IMR-90 (cell line): ENCODE data around the gene TLDC2. TPM values are rescaled to one million over a fixed set of nuclear protein-coding genes. Genes with fewer than 3 reads are reported as not detected.

Experiments
- ATAC-seq: fragments of 200-7000 bp; cut with Tn5 transposase; 2 replicates; pipeline ENCODE4 v1.9.1; 2020; ENCODE audit warnings: low read depth, mild to moderate bottlenecking, moderate library complexity
- BruUV-seq: library from RNA; stranded (reverse); fragments of 400-500 nt; replicated peaks from 2 replicates; lab custom pipeline; 2021; lab: Mats Ljungman, UMichigan
- CTCF ChIA-PET: fragments of 300-600 bp; formaldehyde crosslinking; extraction: SDS; loops from one replicate; lab custom pipeline; 2021; ENCODE audit warnings: antibody characterized with exemption; lab: Yijun Ruan, JAX
- POLR2A ChIA-PET: fragments of 300-600 bp; sonication (Branson Sonifier 250); formaldehyde crosslinking; loops from one replicate; lab custom pipeline; 2022; ENCODE audit warnings: antibody characterized with exemption; ENCODE audit not compliant: unreplicated experiment; lab: Charles Lee
- DNase-seq: peaks from one replicate; pipeline ENCODE4 v3.0.0; 2013
- H2AFZ ChIP-seq: replicated peaks from 2 replicates; pipeline ENCODE3; 2013; ENCODE audit warnings: low read length, mild to moderate bottlenecking; ENCODE audit not compliant: poor library complexity
- H2AK5ac ChIP-seq: 2 replicates; pipeline ENCODE4 v1.6.1; 2013; ENCODE audit warnings: low read depth, low read length, inconsistent platforms
- H2AK9ac ChIP-seq: replicated peaks from 2 replicates; pipeline ENCODE3; 2013; ENCODE audit warnings: mild to moderate bottlenecking, low read depth, low read length, moderate library complexity; ENCODE audit not compliant: poor library complexity
- H2BK120ac ChIP-seq: 2 replicates; pipeline ENCODE4 v1.6.1; 2013; ENCODE audit warnings: low read depth, low read length, inconsistent platforms
- H2BK15ac ChIP-seq: 3 replicates; pipeline ENCODE4 v1.6.1; 2013; ENCODE audit warnings: low read depth, low read length, inconsistent platforms
- H2BK20ac ChIP-seq: 2 replicates; pipeline ENCODE4 v1.6.1; 2013; ENCODE audit warnings: low read depth, mild to moderate bottlenecking, inconsistent platforms, low read length, moderate library complexity
- H2BK5ac ChIP-seq: 2 replicates; pipeline ENCODE4 v1.6.1; 2013; ENCODE audit warnings: mild to moderate bottlenecking, low read depth, low read length, inconsistent platforms; ENCODE audit not compliant: poor library complexity, severe bottlenecking
- H3K14ac ChIP-seq: replicated peaks from 2 replicates; pipeline ENCODE4 v1.6.1; 2013; ENCODE audit warnings: low read depth, low read length, inconsistent platforms
- H3K18ac ChIP-seq: 2 replicates; pipeline ENCODE4 v1.6.1; 2013; ENCODE audit warnings: low read depth, low read length, control low read depth
- H3K23ac ChIP-seq: 2 replicates; pipeline ENCODE4 v1.6.1; 2013; ENCODE audit warnings: low read depth, low read length, inconsistent platforms
- H3K27ac ChIP-seq: 2 replicates; pipeline ENCODE4 v1.5.1; 2013; ENCODE audit warnings: mild to moderate bottlenecking, control low read depth, low read length; ENCODE audit not compliant: insufficient read depth
- H3K27me3 ChIP-seq: 2 replicates; pipeline ENCODE4 v1.6.1; 2013; ENCODE audit warnings: low read length; ENCODE audit not compliant: control insufficient read depth, insufficient read depth
- H3K36me3 ChIP-seq: 2 replicates; pipeline ENCODE4 v1.6.1; 2013; ENCODE audit warnings: low read length, mixed read lengths; ENCODE audit not compliant: control insufficient read depth, insufficient read depth
- H3K4ac ChIP-seq: 2 replicates; pipeline ENCODE4 v1.6.1; 2013; ENCODE audit warnings: low read depth, low read length, inconsistent platforms
- H3K4me1 ChIP-seq: 2 replicates; pipeline ENCODE4 v1.6.1; 2013; ENCODE audit warnings: low read length, mixed read lengths; ENCODE audit not compliant: control insufficient read depth, insufficient read depth
- H3K4me2 ChIP-seq: 2 replicates; pipeline ENCODE4 v1.6.1; 2013; ENCODE audit warnings: low read depth, mild to moderate bottlenecking, control low read depth, low read length, moderate library complexity
- H3K4me3 ChIP-seq: 2 replicates; pipeline ENCODE4 v1.5.1; 2013; ENCODE audit warnings: low read depth, mild to moderate bottlenecking, control low read depth, low read length, moderate library complexity; ENCODE audit not compliant: insufficient read depth
- H3K56ac ChIP-seq: 2 replicates; pipeline ENCODE4 v1.6.1; 2013; ENCODE audit warnings: low read length, inconsistent platforms; ENCODE audit not compliant: insufficient read depth; ENCODE audit errors: extremely low read depth
- H3K79me1 ChIP-seq, 2 experiments: 2 replicates each; pipeline ENCODE4 v1.6.1; 2013; ENCODE audit warnings: low read length in 2 of 2, inconsistent platforms in 1 of 2, low read depth in 1 of 2
- H3K9ac ChIP-seq: 2 replicates; pipeline ENCODE4 v1.6.1; 2013; ENCODE audit warnings: low read depth, low read length, control low read depth
- H3K9me1 ChIP-seq: 2 replicates; pipeline ENCODE4 v1.6.1; 2013; ENCODE audit warnings: low read length, inconsistent platforms; ENCODE audit not compliant: insufficient read depth
- H3K9me3 ChIP-seq: 2 replicates; pipeline ENCODE4 v1.6.1; 2013; ENCODE audit warnings: low read length; ENCODE audit not compliant: control insufficient read depth, insufficient read depth
- H4K20me1 ChIP-seq: 2 replicates; pipeline ENCODE4 v1.6.1; 2013; ENCODE audit warnings: low read length, inconsistent platforms; ENCODE audit not compliant: insufficient read depth
- H4K5ac ChIP-seq: 2 replicates; pipeline ENCODE4 v1.6.1; 2013; ENCODE audit warnings: mild to moderate bottlenecking, low read depth, low read length, control low read depth
- H4K8ac ChIP-seq, 2 experiments: 2 replicates each; pipeline ENCODE4 v1.6.1; 2013; ENCODE audit warnings: low read depth in 2 of 2, low read length in 2 of 2, control low read depth in 1 of 2, inconsistent platforms in 1 of 2
- H4K91ac ChIP-seq: 2 replicates; pipeline ENCODE4 v1.6.1; 2013; ENCODE audit warnings: low read depth, low read length, inconsistent platforms; ENCODE audit not compliant: insufficient read depth
- BHLHE40 ChIP-seq: fragments of 150-350 bp; IDR thresholded peaks from 2 replicates; pipeline ENCODE4 v1.6.1; 2016; ENCODE audit warnings: mild to moderate bottlenecking, low read depth, low read length
- CEBPB ChIP-seq: IDR thresholded peaks from 2 replicates; pipeline ENCODE4 v1.6.1; 2012; ENCODE audit warnings: low read depth, low read length, improper control_type of control experiment
- CHD1 ChIP-seq: IDR thresholded peaks from 2 replicates; pipeline ENCODE4 v1.6.1; 2012; ENCODE audit warnings: low read depth, low read length, improper control_type of control experiment
- CTCF ChIP-seq: conservative IDR thresholded peaks from 2 replicates; pipeline ENCODE4 v1.5.1; 2012; ENCODE audit warnings: mild to moderate bottlenecking, low read depth, low read length, improper control_type of control experiment
- ELK1 ChIP-seq: fragments of 150-350 bp; IDR thresholded peaks from 2 replicates; pipeline ENCODE4 v1.6.1; 2016; ENCODE audit warnings: low read depth, mild to moderate bottlenecking, low read length, moderate library complexity, borderline replicate concordance
- FOS ChIP-seq: fragments of 150-350 bp; IDR thresholded peaks from 2 replicates; pipeline ENCODE4 v1.6.1; 2016; ENCODE audit warnings: low read depth, low read length
- MAFK ChIP-seq: IDR thresholded peaks from 2 replicates; pipeline ENCODE4 v1.6.1; 2012; ENCODE audit warnings: low read depth, low read length, improper control_type of control experiment
- MAZ ChIP-seq: IDR thresholded peaks from 2 replicates; pipeline ENCODE4 v1.6.1; 2012; ENCODE audit warnings: low read depth, mild to moderate bottlenecking, low read length, improper control_type of control experiment, moderate library complexity, borderline replicate concordance
- MXI1 ChIP-seq: IDR thresholded peaks from 2 replicates; pipeline ENCODE4 v1.6.1; 2012; ENCODE audit warnings: low read depth, mild to moderate bottlenecking, low read length, moderate library complexity, borderline replicate concordance
- NFE2L2 ChIP-seq: fragments of 150-350 bp; IDR thresholded peaks from 2 replicates; pipeline ENCODE4 v1.6.1; 2016; ENCODE audit warnings: low read depth, mild to moderate bottlenecking, low read length
- POLR2A ChIP-seq: IDR thresholded peaks from 2 replicates; pipeline ENCODE4 v1.6.1; 2012; ENCODE audit warnings: mild to moderate bottlenecking, low read depth, low read length
- RAD21 ChIP-seq: IDR thresholded peaks from 2 replicates; pipeline ENCODE4 v1.6.1; 2012; ENCODE audit warnings: low read length, improper control_type of control experiment
- RCOR1 ChIP-seq: IDR thresholded peaks from 2 replicates; pipeline ENCODE4 v1.6.1; 2012; ENCODE audit warnings: mild to moderate bottlenecking, low read length, improper control_type of control experiment; ENCODE audit not compliant: insufficient replicate concordance
- RFX5 ChIP-seq: IDR thresholded peaks from 2 replicates; pipeline ENCODE4 v1.8.0; 2012; ENCODE audit warnings: low read depth, mild to moderate bottlenecking, low read length, moderate library complexity
- SMC3 ChIP-seq: fragments of 150-350 bp; IDR thresholded peaks from 2 replicates; pipeline ENCODE4 v1.6.1; 2016; ENCODE audit warnings: low read depth, mild to moderate bottlenecking, antibody characterized with exemption, low read length, moderate library complexity
- USF2 ChIP-seq: fragments of 150-350 bp; IDR thresholded peaks from 2 replicates; pipeline ENCODE4 v1.6.1; 2017; ENCODE audit warnings: mild to moderate bottlenecking, antibody characterized with exemption, low read length, low read depth
- WGBS, 2 experiments: methylation state at CpG; one replicate each; pipeline versions ENCODE4 v1.1.5 to v1.1.7; 2013; ENCODE audit warnings: missing lambda C conversion rate in 2 of 2; ENCODE audit not compliant: insufficient read length in 1 of 2; ENCODE audit errors: extremely low coverage in 2 of 2; 5-methylcytosine and 5-hydroxymethylcytosine counted together
- dilution Hi-C: fragments of 300-500 bp; cut with HindIII; formaldehyde crosslinking; loops from one replicate; pipeline ENCODE4 v1.14.3; 2018; ENCODE audit warnings: low sequenced_read_pairs; ENCODE audit not compliant: unreplicated experiment
- in situ Hi-C: fragments of 300-500 bp; cut with MboI; formaldehyde crosslinking; loops from 3 replicates; pipeline ENCODE4 v1.14.3; 2019; ENCODE audit warnings: low sequenced_read_pairs, inconsistent platforms, mixed read lengths
- intact Hi-C: fragments of 100-400 bp; cut with micrococcal nuclease; formaldehyde crosslinking; loops from 2 replicates; pipeline ENCODE4 v1.10.0; 2022
- polyA plus RNA-seq, 3 experiments: library from polyadenylated mRNA; depleted of rRNA; stranded (reverse); fragments of >200 nt; gene quantifications; 2 replicates each; pipeline ENCODE4 v1.2.3, GENCODE V29; 2012; ENCODE audit warnings: low replicate concordance in 1 of 3
- total RNA-seq: library from RNA; depleted of rRNA; stranded (reverse); fragments of >200 nt; gene quantifications from 2 replicates; pipeline ENCODE4 v1.2.3, GENCODE V29; 2012

Gene TLDC2
- total and polyA plus RNA-seq, 2 of the 4 experiments (the other 2 are of a cell fraction), result 0.18 to 0.19 TPM

- Histone ChIP-seq H2BK5ac (no peak overlapping the region), H3K9me1 (no peaks in the 10 kb centered on the region), H2BK120ac (no peak overlapping the region), H4K20me1 (no peaks in the 10 kb centered on the region), H3K18ac (no peak overlapping the region), H2BK20ac (no peak overlapping the region), H2AK9ac (no peak overlapping the region), H3K79me1 (no peaks in the 10 kb centered on the region), H2AK5ac (peak overlapping the region; percentile 72; the same call in 1 of the 2 replicates), H4K91ac (no peak overlapping the region), H3K9ac (no peak overlapping the region), H3K14ac (no peak overlapping the region), H3K23ac (no peak overlapping the region), H2BK15ac (no peak overlapping the region), H3K4ac (no peak overlapping the region), H3K9me3 (no peaks in the 10 kb centered on the region), H3K27ac (no peak overlapping the region), H4K8ac (no peak overlapping the region), H3K36me3 (no peaks in the 10 kb centered on the region), H4K5ac (no peak overlapping the region), H3K4me2 (no peak overlapping the region), H3K4me1 (no peaks in the 10 kb centered on the region), H2AFZ (peak overlapping the region; percentile 59), H3K27me3 (peaks cover 12% of the 10 kb centered on the region), H3K4me3 (no peak overlapping the region), H3K56ac (no peak overlapping the region)
- DNase-seq, result no peak
- intact Hi-C loops, result loop anchor here (10.0 kb wide), 1 partner anchor 266 kb away; no protein-coding TSS in a partner anchor
- ChIA-PET CTCF (no interaction called here), POLR2A (no interaction called here)
- in situ Hi-C loops, result no loop called here
- ATAC-seq, result no peak
- no TSS peak for BruUV-seq
- TF ChIP-seq CEBPB (no peak), FOS (no peak), NFE2L2 (no peak), MXI1 (no peak), RCOR1 (no peak), MAZ (no peak), USF2 (no peak), MAFK (no peak), RAD21 (no peak), RFX5 (no peak), ELK1 (no peak), POLR2A (no peak), BHLHE40 (no peak), SMC3 (no peak), CHD1 (no peak), CTCF (no peak)
- dilution Hi-C loops, result no loop called here
- WGBS, 2 experiments, result 80% methylated on average over 5 of the region's 11 CpGs; no CpG with 5 or more reads in 1 of the 2 experiments
Observed at GRCh38 chr20:36880741-36881250, 4.9 kb downstream of the TLDC2 start.
